GM10847 (cell line): Measurements from ENCODE around the gene C1QTNF9B.

Experiments used
- POLR2A ChIP-seq: IDR thresholded peaks from 2 replicates; pipeline ENCODE4 v1.6.1; 2011; ENCODE audit not compliant: insufficient read length; ENCODE audit errors: extremely low read depth

The C1QTNF9B gene

DNA sequence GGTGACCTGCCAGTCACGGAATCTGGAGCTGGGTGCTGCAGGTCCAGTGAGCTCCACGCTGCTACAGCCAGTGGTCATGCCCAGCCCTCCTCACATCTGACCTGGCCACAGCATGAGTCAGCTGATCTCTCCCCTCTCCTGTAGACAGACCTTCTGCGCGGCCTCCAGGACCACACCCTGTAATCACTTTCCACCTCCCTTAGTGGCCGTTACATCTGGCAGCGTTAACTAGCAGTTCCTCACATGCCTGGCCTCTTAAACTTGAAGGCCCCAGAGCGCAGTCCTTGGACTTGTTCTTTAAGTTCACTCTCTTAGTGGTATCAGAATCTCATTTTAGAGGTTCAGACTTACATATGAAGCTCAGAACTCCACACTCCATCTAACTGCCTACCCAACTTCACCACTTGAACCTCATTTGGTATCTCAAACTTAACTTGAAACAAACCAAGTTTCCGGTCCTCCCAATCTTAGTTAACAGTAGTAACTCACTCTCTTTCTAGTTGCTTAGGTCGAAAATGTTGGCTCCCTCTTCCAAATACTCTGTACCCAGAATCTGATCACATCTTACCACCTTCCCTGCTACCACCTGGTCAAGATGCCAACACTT lies 30.8 kb downstream of the C1QTNF9B start:
- no peak for TF ChIP-seq POLR2A

DNA sequence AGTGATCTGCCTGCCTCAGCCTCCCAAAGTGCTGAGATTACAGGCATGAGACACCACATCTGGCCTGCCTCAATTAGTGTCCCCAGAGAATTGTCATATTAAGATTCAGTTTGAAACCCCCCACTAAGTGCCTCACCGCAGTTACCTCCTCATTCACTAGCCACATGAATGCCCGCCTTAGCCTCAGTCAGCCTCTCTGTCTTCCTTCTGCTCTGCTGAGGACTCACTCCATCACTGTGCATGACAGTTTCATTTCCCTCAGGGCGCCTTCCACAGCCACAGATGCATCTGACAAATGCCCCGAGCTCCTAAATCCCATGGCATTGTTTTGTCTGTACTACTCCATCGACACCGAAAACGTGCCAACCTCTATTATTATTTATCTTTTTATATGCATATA lies 31.4 kb downstream of the C1QTNF9B start:
- TF ChIP-seq POLR2A: no peak

DNA sequence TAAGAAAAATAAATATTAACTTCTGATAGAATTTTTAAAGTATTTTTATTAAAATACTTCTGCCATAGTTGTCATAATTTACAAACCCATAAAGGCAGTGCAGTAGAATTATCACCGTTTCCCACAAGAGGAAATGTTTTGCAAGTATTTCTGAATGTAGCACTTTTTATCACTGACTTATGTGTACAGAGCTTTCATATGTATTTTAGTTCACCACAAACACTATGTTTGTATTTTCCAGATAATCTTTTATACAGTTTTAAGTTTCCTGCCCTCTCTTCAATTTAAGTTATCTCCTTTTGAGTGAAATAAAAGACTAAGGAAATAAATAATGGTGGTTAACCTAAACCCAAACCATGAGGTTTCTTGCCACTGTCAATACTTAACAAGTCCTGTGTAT lies 32.3 kb downstream of the C1QTNF9B start:
- no peak for TF ChIP-seq POLR2A

DNA sequence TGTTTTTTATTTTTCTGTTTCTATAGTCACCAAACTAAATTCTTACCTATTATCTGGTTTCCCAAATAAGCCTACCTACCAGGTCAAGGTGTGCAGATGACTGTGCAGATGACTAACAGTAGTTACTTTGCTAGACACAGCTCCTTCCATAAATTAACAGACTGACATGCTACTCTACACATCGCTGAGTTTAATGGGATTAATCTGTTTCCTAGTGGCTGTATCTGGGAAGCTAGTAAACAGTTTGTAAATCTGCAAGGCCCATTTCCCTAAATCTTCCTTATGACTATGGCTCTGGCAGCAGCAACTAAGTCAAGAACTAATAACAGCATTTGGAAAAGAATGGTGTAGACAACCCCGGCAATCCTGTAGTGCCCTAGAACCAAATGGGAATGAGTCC lies 36.0 kb downstream of the C1QTNF9B start:
- TF ChIP-seq POLR2A: no peak

DNA sequence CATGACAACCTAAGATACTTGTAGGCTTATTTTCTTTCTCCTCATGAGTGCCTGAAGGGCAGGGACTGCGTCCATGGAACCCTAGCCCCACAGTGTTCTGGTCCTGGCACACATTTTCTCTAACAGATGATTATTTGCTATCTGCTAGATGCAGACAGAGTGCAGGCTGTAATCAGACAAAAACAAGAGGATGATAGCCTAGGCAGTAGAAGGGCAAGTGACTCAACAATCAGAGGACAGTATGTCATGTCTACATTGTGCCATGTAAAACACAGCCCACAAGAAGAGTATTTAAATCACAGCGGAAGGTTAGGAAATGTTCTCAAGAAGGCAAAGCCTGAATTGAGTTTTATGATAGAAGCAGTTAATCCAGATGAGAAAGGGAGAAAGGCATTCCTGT lies 37.4 kb downstream of the C1QTNF9B start:
- no peak for TF ChIP-seq POLR2A

DNA sequence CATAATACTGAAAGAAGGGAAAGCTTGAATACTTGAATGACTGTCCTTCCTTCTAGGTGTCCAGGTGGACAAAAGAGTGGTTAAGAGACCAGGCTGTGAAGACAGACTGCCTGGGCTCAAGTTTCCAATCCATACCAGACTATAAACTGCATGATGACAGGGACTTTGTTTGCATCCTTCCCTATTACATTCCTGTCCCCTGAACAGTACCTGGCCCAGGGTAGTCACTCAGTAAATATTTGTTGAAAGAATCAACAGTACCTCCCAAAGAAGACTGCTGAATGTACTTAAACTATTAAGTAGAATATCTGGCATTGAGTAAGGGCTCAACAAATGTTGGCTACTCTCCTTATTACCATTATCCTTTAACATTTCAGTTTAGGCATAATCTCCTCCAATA lies 37.8 kb downstream of the C1QTNF9B start:
- TF ChIP-seq POLR2A: no peak

DNA sequence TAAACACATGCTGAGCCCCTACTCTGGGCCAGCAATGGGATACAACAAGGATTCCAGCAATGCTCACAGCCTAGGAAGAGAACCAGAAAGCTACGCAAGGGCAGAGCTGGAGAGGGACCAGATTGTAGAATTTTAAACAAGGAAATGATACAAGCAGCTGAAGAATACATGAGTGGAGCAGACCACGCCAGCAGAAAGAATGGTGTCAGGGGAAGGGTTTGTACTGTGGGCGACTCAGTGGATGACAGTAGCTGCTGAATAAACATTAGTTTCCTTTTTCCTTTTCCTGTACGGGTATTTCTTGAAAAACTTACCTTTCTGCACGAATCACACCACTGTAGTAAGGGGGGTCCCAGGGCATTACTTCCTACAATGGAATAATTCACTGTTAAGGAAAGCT lies 38.8 kb downstream of the C1QTNF9B start:
- TF ChIP-seq POLR2A: no peak

DNA sequence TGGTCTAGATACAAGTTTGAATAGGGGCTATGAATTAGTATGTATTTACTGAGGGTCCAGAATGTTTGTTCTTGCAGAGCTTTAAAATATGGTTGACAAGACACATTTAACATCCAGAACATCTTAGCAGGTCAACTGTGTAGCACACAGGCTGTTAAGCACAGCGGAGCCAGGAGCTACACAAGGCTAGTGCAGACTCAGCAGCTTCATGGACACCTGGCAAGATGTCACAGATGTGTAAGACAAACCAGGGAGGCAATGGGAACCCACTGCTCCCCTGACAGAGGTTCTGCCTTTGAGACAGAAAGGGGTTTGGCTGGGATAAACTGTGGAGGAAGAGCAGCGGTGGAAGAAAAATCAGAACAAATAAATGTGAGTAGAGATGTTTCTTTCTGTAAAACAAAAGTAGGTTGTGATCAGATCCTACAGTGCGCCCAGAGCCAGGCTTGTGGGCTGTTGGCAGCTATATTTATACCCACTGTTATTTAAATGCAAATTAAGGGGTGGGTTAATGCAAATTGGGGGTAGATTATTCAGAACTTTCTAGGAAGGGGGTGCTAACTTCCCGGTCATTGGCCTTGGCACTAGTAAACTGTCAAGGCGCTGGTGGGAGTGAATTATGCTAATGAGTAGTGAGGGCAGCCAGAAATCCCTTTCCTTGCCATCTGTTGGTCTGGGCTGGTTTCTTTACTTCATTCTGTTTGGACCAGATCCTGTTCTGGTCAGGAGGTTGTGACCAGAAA lies 41.1 kb downstream of the C1QTNF9B start:
- TF ChIP-seq POLR2A: no peak

DNA sequence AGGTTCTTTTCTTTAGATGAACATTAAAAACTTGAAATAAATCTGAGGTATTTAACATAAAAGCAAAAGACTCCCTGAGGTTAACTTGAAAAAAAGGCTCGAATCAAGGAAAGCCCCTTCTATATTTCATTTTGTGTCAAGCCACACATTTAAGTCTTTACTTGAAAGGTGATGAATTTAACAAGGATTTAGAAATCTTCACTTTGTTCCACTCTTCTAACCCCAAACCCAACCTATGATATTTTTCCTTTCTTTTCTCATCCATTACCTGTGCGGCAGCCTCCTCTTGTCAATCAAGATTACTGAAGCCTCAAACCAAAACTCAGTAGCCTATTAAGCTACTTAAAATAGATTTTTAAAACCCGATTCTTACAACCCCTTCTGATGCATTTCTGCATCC lies 41.9 kb downstream of the C1QTNF9B start:
- no peak for TF ChIP-seq POLR2A

DNA sequence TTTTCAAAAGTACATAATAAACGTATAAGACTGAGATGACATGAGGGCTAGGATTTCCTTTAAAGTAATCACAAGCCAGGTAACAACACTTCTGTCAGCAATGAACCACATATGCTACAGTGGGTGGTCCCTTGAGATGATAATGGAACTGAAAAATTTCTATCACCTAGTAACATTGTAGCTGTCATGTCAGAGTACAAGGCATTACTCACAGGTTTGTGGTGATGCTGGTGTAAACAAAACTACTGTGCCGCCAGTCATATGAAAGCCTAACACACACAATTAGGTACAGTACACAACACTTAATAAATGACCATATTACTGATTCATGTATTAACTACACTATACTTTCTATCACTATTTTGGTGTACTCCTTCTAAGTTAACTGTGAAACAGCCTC lies 45.0 kb downstream of the C1QTNF9B start:
- TF ChIP-seq POLR2A: no peak

DNA sequence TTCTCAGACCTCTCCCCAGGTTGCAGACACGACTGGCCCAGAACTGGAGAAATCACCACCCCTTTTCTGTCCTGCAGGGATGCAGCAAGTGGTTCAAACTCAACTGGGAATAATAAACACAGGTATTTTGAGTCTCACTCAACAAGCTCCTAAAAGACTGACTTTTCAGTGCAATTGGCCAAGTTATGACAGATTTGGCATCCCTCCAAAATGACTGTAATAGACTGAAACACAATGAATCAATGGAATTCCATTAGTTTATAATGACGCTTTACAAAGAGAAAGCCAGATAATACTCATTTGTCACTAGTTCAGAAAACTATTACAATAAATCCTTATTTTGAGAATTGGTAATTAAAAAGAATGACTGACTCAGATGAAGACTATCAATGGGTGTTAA lies 46.2 kb downstream of the C1QTNF9B start:
- no peak for TF ChIP-seq POLR2A

DNA sequence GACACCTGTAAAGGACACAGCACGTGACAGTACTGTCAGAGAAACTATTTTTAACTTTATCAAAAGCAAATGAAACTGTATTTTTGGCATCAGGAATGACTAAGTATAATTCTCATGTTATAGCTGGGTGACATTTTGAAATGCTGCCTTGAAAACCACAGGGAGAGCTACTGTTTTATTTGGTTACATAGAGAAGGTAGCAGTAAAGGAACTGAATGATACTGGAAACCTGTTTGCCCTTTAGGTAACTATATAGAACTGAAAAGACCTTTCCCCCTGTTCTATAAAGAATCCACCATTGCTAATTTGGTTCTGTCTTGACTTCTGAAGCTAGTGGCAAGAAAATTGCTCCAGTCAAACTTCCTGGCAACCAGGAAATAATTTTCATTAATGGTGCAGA lies 47.2 kb downstream of the C1QTNF9B start:
- TF ChIP-seq POLR2A: no peak

DNA sequence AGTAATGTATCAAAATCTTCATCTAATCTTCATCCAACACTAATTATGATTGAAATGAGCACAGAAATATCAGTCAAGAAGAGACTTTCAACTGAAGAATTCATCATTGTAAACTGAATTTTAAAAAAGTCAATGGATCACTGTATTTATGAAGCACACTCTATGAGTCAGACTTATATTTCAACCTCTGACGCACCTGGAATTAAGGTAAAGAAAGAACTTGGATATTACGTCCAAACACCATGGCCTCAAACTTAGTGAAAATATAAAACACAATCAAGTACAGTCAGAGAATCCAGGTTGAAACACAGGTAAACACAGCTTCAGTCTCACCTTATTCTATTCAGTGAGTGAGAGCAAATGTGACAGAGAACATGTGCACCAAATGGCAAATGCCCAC lies 47.6 kb downstream of the C1QTNF9B start:
- no peak for TF ChIP-seq POLR2A

DNA sequence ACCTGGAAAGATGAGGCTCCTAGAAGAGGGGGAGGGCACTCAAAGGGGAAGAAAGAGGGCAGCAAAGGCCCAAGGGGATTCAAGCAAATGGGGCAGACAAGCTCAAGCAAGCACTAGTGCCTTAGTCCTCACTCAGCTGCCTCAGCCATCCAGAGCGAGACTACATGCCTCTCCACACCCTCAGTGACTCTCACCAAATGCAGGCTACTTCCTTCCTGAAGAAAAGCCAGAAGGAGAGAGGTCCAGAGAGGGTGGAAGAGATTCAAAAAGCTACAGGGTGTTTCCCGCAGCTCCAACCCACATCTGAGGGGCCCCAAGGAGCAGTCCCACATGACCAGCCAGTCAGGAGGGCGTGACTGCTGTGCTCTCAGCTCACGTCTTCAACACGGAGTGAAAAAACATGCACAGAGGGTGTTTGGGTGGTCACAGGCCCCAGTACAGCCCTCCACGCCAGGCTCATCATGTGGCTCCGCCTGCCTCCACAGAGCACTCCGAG lies 48.6 kb downstream of the C1QTNF9B start:
- TF ChIP-seq POLR2A: no peak

DNA sequence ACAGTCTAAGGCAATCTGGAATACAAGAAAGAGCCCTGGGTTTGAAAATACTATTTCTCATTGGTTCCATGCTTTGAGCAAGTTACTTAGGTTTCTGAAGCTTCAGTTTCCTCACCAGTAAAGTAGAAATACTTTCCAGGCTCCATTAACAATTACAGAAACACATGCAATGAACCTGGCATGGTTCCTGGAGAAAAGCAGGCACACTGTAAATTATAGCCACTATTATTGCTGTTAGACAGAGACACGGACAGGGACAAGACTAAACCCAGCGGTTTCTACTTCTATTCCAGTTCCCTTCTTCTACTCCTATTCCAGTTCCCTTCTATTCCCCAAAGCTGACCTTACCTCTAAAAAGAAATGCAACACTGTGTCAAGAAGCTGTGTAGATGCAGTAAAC lies 49.3 kb downstream of the C1QTNF9B start:
- TF ChIP-seq POLR2A: no peak

DNA sequence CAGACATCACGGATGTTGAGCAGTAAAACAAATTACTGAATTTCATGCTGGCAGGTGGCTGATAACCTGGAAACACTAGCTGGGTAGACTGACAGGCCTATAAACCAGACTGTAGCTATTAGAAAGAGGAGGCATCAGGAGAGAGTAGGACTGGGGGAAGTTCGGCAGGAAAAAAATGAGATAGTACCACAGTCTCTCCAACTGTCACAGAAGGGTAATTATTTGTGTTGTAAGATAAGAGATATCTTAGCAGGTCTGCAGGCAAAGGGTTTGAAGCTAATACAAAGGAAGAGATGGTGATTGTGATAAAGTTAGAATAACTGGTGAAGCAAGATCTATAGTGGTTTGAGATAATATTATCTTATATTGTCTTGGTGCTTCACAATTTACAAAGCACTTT lies 49.8 kb downstream of the C1QTNF9B start:
- no peak for TF ChIP-seq POLR2A

DNA sequence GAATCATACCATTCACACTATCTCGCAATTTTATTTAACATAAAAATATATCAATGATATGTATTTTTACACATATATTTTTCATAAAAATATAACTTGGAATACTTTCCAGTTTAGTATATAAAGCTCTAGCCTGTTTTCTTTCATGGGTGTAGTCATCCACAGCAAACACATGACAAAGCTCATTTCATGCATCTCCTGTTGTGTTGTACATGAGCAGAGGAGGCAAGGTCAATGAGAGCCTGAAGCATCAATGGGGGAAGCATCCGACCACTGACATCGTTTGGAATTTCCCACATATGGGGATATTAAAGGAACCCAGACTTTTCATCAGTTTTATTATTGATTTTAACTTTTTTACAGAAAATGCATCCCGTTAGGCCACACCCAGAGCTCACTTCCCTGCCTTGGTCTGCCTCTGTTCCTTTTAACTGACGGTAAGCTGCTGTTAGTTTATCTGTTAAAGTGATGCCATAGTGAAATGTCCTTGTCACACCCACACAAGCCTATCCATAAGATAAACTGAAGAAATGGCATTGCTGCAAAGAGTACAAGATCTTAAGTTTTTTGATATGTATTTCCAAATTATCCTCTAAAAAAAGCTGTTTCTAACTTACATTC lies 52.1 kb downstream of the C1QTNF9B start:
- no peak for TF ChIP-seq POLR2A

DNA sequence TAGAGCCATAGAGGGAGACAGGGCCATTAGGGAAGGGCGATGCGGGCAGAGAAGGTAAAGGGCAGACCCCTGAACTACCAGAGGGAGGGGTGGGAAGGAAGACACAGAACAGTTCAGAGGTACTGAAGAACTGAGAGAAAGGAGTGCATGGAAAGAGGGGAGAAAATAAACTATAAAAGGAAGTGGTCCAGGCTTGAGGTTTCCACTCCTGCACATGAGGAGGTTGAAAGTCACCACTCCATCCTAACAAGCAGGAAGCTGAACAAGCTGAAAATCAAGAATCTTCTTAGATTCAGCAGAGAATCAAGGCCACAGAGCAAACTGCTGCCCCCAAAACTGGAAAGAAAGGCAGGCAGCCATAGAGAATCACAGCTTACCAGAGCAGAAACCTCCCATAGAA lies 53.2 kb downstream of the C1QTNF9B start:
- TF ChIP-seq POLR2A: no peak
